ENCODE data around the gene CHAT.

CHAT gene

DNA sequence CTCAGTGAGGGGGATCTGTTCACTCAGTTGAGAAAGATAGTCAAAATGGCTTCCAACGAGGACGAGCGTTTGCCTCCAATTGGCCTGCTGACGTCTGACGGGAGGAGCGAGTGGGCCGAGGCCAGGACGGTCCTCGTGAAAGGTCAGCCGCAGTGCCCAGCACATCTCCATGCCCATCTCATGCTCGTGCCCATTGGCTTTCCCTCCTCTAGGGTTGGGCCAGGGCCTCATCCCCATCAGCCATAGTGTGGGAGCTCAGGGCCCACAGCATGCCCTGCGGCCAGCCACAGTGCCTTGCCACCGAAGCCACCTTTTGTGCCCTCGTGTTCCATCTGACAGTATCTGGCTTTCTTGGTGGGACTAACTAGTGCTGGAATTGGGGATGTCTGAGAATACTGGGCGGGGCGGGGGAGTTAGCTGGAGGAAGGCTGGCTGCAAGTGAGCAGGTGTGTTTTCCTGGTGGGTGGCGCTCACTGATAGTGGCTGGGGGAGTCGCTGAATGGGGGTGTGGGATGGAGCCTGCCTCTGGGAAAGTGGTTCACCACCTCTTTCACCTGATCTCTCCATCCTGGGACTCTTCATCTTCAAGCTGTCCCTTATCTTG lies 13.9 kb downstream of the CHAT start:
- Mint-ChIP-seq H3K27me3 (no peaks in the 10 kb centered on the region), H3K36me3 (no peaks in the 10 kb centered on the region), H3K4me3 (no peak overlapping the region), H3K4me1 (no peaks in the 10 kb centered on the region), H3K27ac (no peak overlapping the region), H3K9me3 (no peaks in the 10 kb centered on the region)

DNA sequence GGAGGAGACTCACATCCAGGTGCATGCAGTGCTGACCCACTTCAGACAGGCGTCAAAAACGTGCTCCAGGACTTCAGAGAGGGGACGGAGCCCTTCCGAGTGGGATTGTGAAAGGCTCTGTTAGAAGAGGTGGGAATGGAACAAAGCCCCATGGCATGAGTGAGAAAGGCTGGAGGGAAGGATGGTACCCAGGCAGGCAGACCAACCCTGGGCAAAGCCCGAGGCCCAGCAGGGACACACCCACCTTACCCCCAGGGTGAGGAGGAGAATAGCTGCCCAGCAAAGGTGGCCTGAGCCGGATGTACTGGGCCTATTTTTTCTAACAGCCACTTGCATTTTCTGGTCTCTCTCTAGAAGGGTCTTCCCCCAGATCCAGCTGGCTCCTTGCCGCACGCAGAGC lies 14.8 kb downstream of the CHAT start:
- H3K27me3 Mint-ChIP-seq, result no peaks in the 10 kb centered on the region
- H3K4me1 Mint-ChIP-seq, result no peaks in the 10 kb centered on the region
- no peak overlapping the region for H3K4me3 Mint-ChIP-seq
- H3K9me3 Mint-ChIP-seq, result no peaks in the 10 kb centered on the region
- H3K36me3 Mint-ChIP-seq, result no peaks in the 10 kb centered on the region
- no peak overlapping the region for H3K27ac Mint-ChIP-seq

DNA sequence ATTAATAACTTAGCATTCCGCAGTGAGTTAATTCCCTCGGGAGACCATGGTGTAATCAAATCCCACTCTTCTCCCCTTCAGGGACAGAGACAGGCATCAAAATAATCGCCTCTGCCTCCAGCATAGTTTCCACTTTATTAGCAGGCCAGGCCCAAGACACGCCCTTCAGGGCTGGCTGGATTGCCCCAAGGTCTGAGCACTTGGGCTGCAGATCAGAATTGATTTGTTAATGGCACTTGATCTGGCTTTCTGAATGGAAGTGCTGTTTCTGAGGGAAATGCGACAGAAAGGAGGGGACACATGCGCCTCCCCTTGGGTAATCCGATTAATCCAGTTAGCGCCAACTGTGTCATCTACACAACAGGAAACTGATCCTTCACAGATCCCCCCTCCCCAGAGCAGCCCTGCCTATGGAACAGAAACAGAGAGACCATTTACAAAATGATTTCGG lies 15.6 kb downstream of the CHAT start:
- Mint-ChIP-seq H3K4me1 (no peaks in the 10 kb centered on the region), H3K27ac (no peak overlapping the region), H3K27me3 (no peaks in the 10 kb centered on the region), H3K4me3 (no peak overlapping the region), H3K36me3 (no peaks in the 10 kb centered on the region), H3K9me3 (no peaks in the 10 kb centered on the region)

DNA sequence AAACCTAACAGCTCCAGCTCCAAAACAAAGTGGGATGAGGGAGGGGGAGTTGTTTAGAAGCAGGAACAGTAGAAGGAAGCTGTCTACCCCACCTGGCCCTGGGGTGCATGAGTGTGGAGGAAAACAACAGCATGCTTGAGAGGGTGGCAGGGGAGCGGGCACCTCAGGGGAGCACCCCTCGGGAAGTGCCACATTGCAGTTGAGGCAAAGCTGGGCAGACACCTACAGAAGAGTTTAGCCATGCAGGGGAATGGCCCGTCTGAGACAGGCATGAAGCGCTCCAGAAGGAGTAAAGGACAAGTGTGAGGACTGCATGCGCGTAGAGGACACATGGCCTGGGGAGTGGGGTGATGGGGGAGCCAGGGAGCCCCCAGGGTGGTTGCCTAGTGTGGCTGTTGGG lies 18.1 kb downstream of the CHAT start:
- H3K27ac Mint-ChIP-seq, result no peak overlapping the region
- no peaks in the 10 kb centered on the region for H3K4me1 Mint-ChIP-seq
- H3K36me3 Mint-ChIP-seq, result no peaks in the 10 kb centered on the region
- H3K27me3 Mint-ChIP-seq, result no peaks in the 10 kb centered on the region
- H3K9me3 Mint-ChIP-seq, result no peaks in the 10 kb centered on the region
- H3K4me3 Mint-ChIP-seq, result no peak overlapping the region

DNA sequence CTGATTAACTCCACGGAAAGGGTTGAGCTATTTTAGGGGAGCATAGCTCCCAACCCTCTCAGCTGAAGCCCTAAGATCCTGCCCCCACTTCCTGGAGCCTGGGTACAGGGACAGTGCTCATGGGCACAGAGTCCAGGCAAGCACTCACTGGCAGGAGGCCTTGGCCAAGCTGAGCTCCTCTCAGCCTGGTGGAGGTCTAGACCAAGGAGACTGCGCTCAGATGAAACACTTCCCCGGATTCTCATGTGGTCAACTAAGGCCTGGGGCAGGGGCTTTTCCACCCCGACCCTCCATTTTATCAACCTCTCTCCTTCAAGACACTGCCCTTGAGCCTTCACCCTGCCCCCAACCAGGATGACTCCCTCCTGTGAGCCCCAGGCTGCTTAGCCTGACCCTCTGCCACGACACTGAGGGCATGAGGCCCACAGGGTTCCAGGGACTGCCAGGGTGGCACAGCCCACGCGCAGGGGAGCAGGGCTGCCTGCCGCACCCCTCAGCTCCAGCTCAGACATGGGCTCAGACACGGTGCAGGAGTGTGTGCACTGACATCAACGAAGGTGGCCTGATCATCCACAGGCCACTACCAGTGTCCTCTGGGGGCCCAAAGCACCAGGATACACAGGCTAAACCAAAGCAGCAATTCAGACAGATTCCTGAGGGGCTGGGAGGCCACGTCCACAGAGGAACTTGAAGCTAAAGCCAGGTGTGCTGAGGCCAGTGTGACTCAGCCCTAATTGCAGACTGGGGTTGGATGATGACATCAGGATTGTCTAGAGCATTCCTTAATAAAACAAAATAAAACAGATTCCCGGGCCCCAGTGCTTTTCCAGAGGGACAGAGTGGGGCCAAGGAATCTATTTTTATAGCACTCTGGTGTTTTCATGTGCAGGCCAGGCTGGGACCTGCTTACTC lies 18.8 kb downstream of the CHAT start:
- no peak overlapping the region for H3K27ac Mint-ChIP-seq

DNA sequence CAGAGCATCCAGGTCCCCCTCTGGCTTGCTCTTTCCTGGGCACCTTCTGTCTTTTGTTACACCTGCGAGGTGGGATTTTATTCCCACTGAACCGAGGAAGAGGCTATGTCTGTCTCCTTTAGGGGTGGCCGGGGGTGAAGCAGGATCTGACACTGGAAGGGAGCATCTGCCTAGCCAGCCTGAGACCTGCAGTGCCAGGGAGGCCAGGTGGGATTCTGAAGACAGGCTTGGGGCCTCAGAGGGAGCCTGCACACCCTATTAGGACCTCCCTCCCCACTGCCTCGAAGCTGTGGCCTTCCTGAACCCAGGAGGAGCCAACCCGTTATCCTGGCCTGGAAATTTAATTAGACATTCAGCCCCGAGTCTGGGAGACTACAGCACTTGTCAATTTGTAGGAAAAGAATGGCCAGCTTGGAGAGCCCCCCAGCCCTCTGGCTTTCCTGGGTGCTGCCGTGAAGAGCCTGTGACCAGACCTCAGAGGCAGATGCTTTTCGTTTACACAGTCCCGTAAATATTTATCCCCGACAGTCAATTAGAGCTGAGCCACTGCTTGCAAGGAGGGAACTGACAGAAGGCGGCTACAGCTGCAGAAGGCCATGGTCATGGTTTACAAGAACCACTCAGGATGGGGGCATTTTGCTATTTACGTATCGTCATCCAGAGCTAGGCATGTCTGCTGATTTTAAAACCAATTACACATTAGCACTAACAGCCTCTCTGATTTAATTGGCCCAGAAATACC lies 19.7 kb downstream of the CHAT start:
- Mint-ChIP-seq H3K4me1 (no peaks in the 10 kb centered on the region), H3K9me3 (no peaks in the 10 kb centered on the region), H3K27ac (no peak overlapping the region), H3K4me3 (no peak overlapping the region), H3K36me3 (no peaks in the 10 kb centered on the region), H3K27me3 (no peaks in the 10 kb centered on the region)

More for the DNA sequence above, 18.8 kb downstream of the CHAT start:
- Mint-ChIP-seq H3K27me3 (no peaks in the 10 kb centered on the region), H3K4me3 (no peak overlapping the region), H3K9me3 (no peaks in the 10 kb centered on the region), H3K4me1 (no peaks in the 10 kb centered on the region), H3K36me3 (no peaks in the 10 kb centered on the region)

DNA sequence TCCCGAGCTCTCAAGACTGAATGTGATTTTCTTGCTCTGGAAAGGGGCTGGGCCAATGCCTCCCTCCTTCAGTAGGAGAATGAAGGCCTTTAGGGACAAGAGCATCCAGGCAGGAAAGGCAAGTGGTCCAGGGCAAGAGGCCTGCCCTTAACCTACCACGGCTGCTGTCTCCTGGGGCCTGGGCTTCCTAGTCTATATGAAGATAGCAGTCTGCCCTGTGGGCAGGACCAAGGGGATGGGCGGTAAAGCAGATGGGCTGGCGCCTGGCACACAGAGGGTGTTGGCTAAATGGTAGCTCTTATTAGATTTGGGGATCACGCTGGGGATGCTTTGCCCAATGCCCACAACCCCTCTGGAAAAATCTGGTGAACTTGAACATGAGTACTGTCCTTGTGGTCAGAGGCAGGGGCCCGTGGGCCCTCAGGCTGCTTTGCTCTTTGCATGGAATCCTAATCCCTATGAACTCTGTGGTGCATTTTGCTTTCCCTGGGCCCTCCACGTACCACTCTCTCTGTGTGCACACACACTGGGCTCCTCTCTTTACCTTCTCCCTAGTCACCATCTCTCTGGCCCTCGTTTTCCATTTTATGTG lies 20.3 kb downstream of the CHAT start:
- Mint-ChIP-seq H3K27ac (no peak overlapping the region), H3K27me3 (no peaks in the 10 kb centered on the region), H3K4me1 (no peaks in the 10 kb centered on the region), H3K36me3 (no peaks in the 10 kb centered on the region), H3K9me3 (no peaks in the 10 kb centered on the region), H3K4me3 (no peak overlapping the region)

DNA sequence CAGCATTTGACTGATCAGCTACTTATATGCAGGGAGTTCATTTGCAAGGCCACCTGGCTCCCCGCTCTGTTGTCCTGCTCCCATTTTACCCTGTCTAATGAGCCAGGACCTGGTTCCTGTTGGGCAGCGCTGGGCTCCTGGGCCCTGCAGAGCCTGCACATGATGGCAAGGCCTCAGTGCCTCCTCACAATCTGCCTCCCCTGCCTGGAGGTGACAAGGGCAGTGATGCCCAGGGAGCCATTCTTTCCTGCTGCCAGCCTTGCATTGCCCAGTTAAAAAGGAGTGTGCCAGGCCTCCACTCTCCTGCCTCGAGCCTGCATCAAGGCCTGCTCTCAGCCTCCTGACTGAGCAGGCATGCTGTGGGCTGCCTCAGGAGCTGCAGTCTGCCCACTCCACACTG lies 28.5 kb downstream of the CHAT start:
- no peaks in the 10 kb centered on the region for H3K36me3 Mint-ChIP-seq
- H3K4me3 Mint-ChIP-seq, result no peak overlapping the region
- H3K4me1 Mint-ChIP-seq, result no peaks in the 10 kb centered on the region
- H3K27ac Mint-ChIP-seq, result no peak overlapping the region
- H3K9me3 Mint-ChIP-seq, result no peaks in the 10 kb centered on the region
- peaks cover 17% of the 10 kb centered on the region for H3K27me3 Mint-ChIP-seq

DNA sequence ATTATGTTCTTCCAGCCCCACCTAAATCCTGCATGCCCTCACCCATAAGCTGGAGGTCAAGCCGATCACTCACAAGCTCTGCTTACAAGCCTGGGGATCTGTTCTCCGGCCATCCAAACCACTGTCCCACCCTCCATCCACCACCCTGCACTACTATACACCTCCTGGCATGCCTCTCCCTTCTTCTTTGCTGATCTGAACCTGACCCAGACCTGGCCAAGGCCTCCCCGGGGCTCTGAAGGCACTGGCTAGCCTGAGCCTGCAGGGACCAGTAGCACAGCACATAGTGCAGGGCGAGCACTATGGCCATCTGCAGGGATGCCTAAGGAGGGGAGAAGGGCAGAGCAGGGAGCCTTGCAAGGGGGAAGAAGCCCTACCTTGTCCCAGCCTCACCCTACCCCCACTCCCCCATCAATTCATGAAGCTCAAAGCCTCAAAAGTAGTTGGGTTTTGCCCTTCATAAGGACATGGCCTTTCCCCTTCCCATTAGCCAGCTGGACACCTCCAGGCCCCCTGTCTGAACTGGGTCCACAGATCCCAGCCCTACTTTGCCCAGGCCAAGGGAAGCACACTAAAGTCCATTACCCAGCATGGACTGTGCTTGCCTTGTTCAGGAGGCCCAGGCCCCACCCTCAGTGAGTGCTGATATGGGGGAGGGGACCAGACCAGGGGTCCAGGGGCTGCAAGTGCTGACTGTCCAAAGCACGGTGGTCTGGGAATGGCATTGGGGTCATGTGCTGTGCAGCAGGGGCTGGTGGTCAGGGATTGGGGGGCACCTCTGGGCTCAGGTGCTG lies 29.6 kb downstream of the CHAT start:
- H3K27me3 Mint-ChIP-seq, result peaks cover 17% of the 10 kb centered on the region
- no peaks in the 10 kb centered on the region for H3K36me3 Mint-ChIP-seq
- no peaks in the 10 kb centered on the region for H3K4me1 Mint-ChIP-seq
- H3K9me3 Mint-ChIP-seq, result no peaks in the 10 kb centered on the region
- H3K27ac Mint-ChIP-seq, result no peak overlapping the region
- H3K4me3 Mint-ChIP-seq, result no peak overlapping the region

DNA sequence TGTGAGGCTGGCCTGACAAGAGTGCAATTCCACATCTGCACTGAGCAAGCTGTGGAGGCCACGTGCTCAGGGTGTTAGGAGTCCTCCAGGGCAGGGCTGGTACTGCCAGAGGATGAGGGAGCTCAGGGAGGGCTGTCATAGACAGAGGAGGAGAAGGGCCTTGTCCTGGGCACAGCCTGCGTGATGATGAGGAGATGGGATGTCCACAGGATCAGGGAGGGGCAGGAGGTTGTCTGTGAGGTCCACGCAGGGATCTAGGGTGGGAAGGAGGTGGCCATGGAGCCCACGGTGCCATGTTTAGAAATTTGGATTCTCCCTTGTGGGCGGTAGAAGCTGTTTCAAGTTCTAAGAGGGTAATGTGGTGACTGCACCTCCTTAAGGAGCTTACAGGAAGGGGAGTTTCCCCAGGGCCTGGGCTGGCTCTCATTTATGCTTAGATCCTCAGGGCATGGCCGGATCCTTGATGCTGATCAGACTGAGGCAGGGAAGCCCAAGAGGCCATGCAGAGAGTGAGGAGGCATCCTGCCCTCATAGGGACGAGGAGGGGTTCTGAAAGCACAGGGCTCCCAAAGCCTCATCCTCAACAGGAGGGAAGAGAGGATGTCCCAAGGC lies 30.3 kb downstream of the CHAT start:
- Mint-ChIP-seq H3K9me3 (no peaks in the 10 kb centered on the region), H3K36me3 (no peaks in the 10 kb centered on the region), H3K27me3 (peaks cover 17% of the 10 kb centered on the region), H3K27ac (no peak overlapping the region), H3K4me3 (no peak overlapping the region), H3K4me1 (no peaks in the 10 kb centered on the region)

DNA sequence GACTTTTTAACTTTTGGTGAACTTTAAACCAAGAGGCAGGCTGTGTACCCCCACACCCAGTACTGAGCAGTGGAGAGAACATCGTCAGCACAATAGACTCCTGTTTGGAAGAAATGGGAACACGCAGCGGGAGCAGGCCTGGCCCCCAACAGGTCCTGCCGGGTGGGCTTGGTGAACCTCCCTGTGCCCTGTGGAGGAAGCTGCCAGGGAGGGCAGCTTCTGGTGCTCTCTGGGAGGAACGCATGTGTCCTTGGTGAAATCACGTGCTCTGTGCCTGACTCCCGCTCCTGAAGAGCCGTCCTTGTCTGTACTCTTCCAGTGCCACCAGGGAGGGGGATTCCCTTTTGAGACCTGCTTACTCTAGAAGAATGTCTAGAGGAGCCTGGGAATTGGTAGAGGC lies 31.6 kb downstream of the CHAT start:
- H3K4me3 Mint-ChIP-seq, result no peak overlapping the region
- H3K27me3 Mint-ChIP-seq, result peaks cover 14% of the 10 kb centered on the region
- H3K4me1 Mint-ChIP-seq, result no peaks in the 10 kb centered on the region
- H3K36me3 Mint-ChIP-seq, result no peaks in the 10 kb centered on the region
- no peaks in the 10 kb centered on the region for H3K9me3 Mint-ChIP-seq
- H3K27ac Mint-ChIP-seq, result no peak overlapping the region

DNA sequence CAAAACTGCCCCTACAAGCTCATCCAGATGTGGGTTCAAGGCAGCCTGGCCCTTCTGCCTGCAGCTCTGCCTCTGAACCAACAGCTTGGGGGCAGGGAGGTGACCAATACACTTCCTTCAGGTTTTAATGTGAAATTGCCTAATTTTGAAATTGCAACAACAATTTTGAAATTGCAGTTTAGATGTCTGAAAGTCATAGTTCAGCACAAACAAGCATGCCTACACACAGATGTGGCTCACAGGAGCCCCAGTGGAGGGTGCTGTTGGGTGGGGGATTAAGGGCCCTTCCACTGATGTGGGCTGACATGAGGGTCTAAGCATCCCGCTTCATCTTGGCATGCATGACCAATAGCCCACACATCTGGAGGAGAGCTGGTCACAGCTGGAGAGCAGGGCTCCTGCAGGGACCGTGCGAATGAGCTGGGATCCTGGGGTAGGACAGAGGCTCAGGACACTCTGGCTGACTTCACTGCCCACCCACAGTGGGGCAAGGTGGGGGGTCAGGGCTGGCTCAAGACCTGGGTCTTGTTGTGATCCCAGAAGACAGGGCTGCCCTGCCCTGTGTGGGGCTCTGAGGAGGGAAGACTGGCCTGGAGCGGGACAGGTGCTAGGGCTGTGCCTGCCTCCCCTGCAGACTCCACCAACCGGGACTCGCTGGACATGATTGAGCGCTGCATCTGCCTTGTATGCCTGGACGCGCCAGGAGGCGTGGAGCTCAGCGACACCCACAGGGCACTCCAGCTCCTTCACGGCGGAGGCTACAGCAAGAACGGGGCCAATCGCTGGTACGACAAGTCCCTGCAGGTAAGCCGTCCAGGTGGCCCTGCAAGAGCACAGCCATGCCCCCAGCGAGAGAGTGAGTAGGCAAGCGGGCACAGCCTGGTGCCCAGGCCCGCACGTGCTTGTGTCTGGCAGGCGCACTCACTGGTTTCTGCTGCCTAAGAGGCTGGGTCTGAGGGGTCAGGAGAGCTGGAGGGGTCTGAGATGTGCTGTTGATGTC lies 32.3 kb downstream of the CHAT start:
- Mint-ChIP-seq H3K9me3 (no peaks in the 10 kb centered on the region), H3K27me3 (peaks cover 13% of the 10 kb centered on the region), H3K4me1 (no peaks in the 10 kb centered on the region), H3K4me3 (no peak overlapping the region), H3K27ac (no peak overlapping the region), H3K36me3 (no peaks in the 10 kb centered on the region)

DNA sequence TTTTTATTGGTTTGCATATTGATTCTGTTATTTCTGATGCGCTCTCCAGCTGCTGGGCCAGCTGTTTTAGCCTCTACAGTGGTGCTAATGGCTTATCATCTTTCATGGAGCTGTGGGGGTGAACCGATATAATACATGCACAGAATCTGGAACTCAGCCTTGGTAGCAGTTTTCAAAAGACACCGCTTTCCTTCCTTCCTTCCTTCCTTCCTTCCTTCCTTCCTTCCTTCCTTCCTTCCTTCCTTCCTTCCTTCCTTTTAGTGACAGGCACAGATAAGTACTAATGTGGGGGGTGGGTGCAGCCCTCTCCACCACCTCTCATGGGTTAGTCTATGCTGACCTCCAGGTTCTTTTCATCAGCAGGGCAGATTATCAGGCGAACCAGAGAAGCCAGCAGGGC lies 33.7 kb downstream of the CHAT start:
- Mint-ChIP-seq H3K4me3 (no peak overlapping the region), H3K27ac (no peak overlapping the region), H3K27me3 (peaks cover 11% of the 10 kb centered on the region), H3K9me3 (no peaks in the 10 kb centered on the region), H3K36me3 (no peaks in the 10 kb centered on the region), H3K4me1 (no peaks in the 10 kb centered on the region)

All from activated naive CD4-positive, alpha-beta T cell treated with anti-CD3 and anti-CD28 coated beads, Interleukin-2, amount 50 U/mL, for 24 hours (primary cell).